ENCODE results near the gene DAP.

Gene DAP

DNA sequence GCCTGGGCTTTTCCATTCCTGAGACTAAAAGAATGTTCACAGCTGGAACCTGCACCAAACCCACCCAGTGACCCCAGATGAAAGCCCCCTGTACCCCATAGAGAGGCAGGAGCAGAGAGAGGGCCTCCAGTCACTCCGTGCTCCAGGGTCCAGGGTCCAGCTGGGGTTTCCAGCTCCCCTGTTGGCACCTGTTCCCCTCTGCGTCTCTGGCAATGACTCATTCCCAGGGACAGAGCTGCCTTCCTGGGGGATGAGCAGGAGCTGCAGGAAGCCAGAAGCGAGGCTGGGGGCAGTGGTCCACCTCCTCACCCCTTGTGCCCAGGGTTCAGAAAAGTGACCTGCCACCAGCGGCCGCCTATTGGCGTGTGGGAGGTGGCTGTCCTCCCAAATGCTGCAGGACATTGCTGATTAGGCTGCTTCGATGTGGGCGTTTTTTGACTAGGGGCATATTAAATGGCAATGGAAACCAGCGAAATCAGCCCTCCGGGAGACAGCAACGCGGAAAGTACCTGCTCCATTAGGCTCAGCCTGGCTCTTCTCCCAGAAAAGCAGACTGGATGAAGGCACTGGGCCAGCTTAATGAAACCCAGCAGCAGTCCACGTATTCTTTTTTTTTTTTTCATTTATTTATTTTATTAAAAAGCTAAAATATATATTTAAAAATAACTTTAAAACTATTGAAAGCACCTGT lies 97.4 kb downstream of the DAP start:
- H3K4me3 ChIP-seq (ENCODE audit: low read depth, low read length) = no peak overlapping the region
- in situ Hi-C loops (cut with HindIII; ENCODE audit: low sequenced_read_pairs) = no loop called here
- TF ChIP-seq, protein P1, sequence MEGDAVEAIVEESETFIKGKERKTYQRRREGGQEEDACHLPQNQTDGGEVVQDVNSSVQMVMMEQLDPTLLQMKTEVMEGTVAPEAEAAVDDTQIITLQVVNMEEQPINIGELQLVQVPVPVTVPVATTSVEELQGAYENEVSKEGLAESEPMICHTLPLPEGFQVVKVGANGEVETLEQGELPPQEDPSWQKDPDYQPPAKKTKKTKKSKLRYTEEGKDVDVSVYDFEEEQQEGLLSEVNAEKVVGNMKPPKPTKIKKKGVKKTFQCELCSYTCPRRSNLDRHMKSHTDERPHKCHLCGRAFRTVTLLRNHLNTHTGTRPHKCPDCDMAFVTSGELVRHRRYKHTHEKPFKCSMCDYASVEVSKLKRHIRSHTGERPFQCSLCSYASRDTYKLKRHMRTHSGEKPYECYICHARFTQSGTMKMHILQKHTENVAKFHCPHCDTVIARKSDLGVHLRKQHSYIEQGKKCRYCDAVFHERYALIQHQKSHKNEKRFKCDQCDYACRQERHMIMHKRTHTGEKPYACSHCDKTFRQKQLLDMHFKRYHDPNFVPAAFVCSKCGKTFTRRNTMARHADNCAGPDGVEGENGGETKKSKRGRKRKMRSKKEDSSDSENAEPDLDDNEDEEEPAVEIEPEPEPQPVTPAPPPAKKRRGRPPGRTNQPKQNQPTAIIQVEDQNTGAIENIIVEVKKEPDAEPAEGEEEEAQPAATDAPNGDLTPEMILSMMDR (IDR thresholded peaks at IDR 0.05; ENCODE audit: low read depth, low read length, missing control alignments) = no peak
- DNase-seq (ENCODE audit: low read depth) = peak; percentile 70

DNA sequence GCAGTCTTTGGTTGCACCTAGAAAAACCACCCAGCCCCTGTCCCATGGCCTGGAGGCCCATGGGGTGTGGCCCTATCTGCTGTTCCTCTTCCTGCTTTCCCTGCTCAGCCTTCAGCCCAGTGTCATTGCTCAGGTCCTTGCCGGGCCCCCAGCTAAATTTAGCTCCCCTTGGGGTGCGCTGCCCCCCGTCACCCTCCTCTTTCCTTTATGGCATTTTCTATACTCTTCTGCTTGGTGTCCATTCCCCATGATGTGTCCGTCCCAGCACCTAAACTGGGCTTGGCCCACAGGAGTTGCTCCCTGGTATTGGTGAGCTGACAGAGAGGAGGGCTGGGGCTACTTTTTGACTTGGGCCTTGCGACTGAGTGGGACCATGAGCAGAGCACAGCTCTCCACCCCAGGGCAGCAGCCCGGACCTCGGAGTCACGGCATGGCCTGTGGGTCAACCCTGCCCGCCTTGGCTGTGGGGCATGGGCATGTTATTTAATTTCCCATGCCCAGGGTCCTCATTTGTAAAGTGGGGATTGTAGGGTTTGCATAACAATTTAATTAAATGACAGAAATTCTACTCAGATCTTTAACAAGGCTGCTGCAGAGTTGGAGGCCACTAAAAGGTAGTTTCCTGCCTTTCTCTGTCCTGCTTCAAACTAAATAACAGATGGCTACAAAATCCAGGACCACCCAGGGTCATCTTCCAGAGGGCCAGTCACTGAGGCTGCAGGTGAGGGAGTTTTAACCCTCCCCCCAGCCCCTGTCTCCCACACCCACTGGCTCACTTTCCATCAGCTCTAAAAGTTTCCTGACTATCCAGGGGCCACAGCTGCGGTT lies 98.2 kb downstream of the DAP start:
- in situ Hi-C loops (cut with HindIII; ENCODE audit: low sequenced_read_pairs) = no loop called here
- H3K4me3 ChIP-seq (ENCODE audit: low read depth, low read length) = no peak overlapping the region
- DNase-seq (ENCODE audit: low read depth) = no peak
- TF ChIP-seq, protein P1 (IDR thresholded peaks at IDR 0.05; ENCODE audit: low read depth, low read length, missing control alignments) = no peak

DNA sequence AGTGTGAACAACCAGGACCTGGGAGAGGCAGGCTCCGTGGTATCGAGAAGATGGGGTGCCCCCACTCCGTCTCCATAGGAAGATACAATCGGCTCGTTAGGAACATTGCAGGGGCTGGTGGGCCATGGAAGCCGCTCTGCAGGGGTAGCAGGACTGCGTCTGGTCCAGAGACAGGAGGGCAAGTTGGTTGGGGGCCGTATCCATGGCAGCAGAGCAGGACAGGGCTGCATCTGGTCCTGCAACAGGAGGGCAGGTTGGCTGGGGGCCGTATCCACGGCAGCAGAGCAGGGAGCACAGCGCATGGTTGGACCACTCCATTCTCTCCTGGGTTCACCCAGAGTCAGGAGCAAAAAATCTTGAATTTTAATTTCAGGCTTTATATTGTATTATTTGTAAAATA lies 99.0 kb downstream of the DAP start:
- TF ChIP-seq, protein P1 (IDR thresholded peaks at IDR 0.05; ENCODE audit: low read depth, low read length, missing control alignments) = no peak
- in situ Hi-C loops (cut with HindIII; ENCODE audit: low sequenced_read_pairs) = no loop called here
- DNase-seq (ENCODE audit: low read depth) = no peak
- H3K4me3 ChIP-seq (ENCODE audit: low read depth, low read length) = no peak overlapping the region

DNA sequence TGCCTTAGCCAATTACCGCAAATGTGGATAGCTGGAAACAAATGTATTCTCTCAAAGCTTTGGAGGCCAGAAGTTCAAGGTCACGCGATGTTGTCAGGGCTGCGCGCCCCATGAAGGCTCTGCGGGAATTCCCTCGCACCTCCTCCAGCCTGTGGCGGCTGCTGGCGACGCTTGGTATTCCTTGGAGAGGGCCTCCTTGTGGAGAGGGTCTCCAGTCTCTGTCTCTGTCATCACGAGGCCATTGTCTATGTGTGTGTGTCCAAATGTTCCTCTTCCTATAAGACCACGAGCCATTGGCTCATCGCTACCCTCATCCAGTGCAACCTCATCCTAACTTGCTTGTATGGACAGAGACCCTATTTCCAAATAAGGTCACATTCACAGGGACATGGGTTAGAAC lies 99.6 kb downstream of the DAP start:
- no peak overlapping the region for H3K4me3 ChIP-seq (ENCODE audit: low read depth, low read length)
- TF ChIP-seq, protein P1 (IDR thresholded peaks at IDR 0.05; ENCODE audit: low read depth, low read length, missing control alignments) = no peak
- in situ Hi-C loops (cut with HindIII; ENCODE audit: low sequenced_read_pairs) = no loop called here
- DNase-seq (ENCODE audit: low read depth) = no peak

DNA sequence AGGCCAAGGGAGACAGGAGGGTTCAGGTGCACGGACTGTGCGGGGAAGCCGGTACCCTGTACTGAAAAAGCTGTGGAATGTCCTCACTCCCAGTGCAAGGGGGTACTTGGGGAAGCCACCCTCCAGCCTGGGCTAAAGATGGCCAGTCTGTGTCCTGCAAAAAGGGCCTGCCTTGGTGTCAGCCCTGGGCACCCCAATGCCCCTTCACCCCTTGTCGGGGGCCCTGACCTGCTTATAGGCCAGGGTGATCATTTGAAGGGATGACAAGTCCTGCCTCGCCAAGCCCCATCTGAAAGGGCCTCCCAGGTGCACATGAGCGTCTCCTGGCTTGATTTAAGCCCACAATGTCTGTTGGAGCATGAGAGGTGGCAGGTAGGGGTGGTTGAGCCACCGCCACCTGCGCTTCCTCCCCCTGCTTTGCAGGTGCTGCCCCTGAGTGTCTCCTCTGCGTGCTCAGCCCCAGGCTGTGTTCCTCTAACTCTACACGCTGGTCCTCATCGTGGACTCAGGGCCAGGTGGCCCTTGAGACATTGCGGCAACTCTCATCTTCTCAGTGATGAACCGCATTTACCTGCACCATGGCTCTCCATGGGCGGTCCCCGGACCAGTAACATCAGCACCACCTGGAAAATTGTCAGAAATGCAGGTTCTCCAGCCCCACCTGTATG lies 100.2 kb downstream of the DAP start:
- no peak for DNase-seq (ENCODE audit: low read depth)
- TF ChIP-seq, protein P1 (IDR thresholded peaks at IDR 0.05; ENCODE audit: low read depth, low read length, missing control alignments) = no peak
- H3K4me3 ChIP-seq (ENCODE audit: low read depth, low read length) = no peak overlapping the region
- in situ Hi-C loops (cut with HindIII; ENCODE audit: low sequenced_read_pairs) = no loop called here

DNA sequence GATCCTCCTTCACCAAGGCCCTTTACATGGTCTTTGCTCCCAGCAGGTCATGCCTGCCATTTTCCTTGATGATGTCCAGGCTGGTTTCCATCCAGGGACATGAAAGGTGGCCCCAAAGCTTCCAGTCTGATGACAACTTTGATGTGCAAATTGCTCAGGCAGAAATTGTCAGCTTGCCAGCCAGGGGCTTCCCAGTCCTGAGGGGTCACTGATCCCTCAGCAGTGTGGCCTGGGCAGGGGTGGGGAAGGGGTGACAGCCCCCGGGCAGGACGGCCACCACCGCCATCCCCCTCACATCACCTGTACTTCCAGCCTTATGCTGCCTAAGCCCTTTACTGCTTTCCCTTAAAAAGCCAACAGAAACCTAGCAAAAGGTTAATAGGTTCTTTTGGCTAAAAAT lies 100.9 kb downstream of the DAP start:
- in situ Hi-C loops (cut with HindIII; ENCODE audit: low sequenced_read_pairs) = no loop called here
- no peak for DNase-seq (ENCODE audit: low read depth)
- H3K4me3 ChIP-seq (ENCODE audit: low read depth, low read length) = no peak overlapping the region
- TF ChIP-seq, protein P1 (IDR thresholded peaks at IDR 0.05; ENCODE audit: low read depth, low read length, missing control alignments) = no peak
